ACC112 (cell line): ENCODE measurements around the gene ADAMTS17.

Source experiments
- H2AFZ ChIP-seq: fragments of 200-600 bp; sonication (generic); one replicate; pipeline ENCODE4 v1.6.0; 2017; ENCODE audit warnings: antibody characterized with exemption, low read length; ENCODE audit not compliant: unreplicated experiment
- H3K27ac ChIP-seq: fragments of 200-600 bp; sonication (generic); 2 replicates; pipeline ENCODE4 v1.5.1; 2014; ENCODE audit warnings: low read depth, mild to moderate bottlenecking, antibody characterized with exemption, low read length, moderate library complexity
- H3K27me3 ChIP-seq: fragments of 200-600 bp; sonication (generic); 2 replicates; pipeline ENCODE4 v1.6.1; 2014; ENCODE audit warnings: mild to moderate bottlenecking, antibody characterized with exemption, low read length, moderate library complexity, mixed read lengths; ENCODE audit not compliant: insufficient read depth
- H3K36me3 ChIP-seq: fragments of 200-600 bp; sonication (generic); 2 replicates; pipeline ENCODE4 v1.6.1; 2016; ENCODE audit warnings: mild to moderate bottlenecking, antibody characterized with exemption, low read length, moderate library complexity, mixed read lengths; ENCODE audit not compliant: insufficient read depth
- H3K4me1 ChIP-seq: fragments of 200-600 bp; sonication (generic); one replicate; pipeline ENCODE4 v1.6.1; 2016; ENCODE audit warnings: low read length, mixed read lengths; ENCODE audit not compliant: insufficient read depth, unreplicated experiment, control insufficient read depth
- H3K4me3 ChIP-seq: fragments of 200-600 bp; sonication (generic); 2 replicates; pipeline ENCODE4 v1.5.1; 2014; ENCODE audit warnings: mild to moderate bottlenecking, low read depth, low read length
- H3K79me2 ChIP-seq: fragments of 200-600 bp; sonication (generic); one replicate; pipeline ENCODE4 v1.6.0; 2016; ENCODE audit warnings: low read length; ENCODE audit not compliant: control insufficient read depth, unreplicated experiment, insufficient read depth

The ADAMTS17 gene

DNA sequence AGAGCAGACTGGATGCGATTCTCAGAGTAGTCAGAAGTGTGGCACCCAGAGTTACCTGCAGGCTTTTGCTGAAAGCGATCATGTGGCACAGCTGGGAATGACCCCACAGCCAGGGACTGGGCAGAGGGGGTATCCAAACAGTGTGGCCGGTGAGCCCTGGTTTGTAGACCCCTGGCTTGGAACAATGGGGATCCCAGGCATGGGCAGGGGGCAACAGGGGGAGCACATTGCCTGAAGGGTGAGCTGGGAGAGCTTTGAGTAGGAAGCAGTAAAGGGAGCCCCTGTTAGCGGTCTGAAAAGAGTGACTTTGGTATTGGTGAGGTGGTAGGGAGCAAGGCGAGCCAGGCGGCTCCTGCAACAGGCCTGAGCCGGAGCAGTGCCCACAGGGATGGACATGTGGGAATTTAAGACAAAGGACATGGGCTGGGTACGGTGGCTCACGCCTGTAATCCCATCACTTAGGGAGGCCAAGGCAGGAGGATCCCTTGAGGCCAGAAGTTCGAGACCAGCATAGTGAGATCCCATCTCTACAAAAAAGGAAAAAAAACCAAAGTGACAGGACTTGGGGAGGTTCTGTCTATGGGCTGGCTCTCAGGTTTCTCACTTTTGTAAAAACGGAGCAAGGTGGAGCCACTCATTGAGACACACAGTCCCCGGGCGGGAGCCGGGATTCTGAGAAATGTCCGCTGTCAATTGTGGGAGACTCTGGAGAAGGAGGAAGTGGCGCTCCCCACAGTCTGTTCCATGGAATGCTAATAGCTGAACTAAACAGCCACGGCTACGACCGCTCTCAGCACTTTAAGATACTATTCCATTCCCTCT is 384.7 kb downstream of the ADAMTS17 start:
- H3K4me1 ChIP-seq = no peaks in the 10 kb centered on the region
- H3K79me2 ChIP-seq = no peaks in the 10 kb centered on the region
- H3K27ac ChIP-seq = no peak overlapping the region

GRCh38 chr15:99956022-99956775 is 385.6 kb downstream of the ADAMTS17 start:
- no peaks in the 10 kb centered on the region for H3K4me1 ChIP-seq
- no peaks in the 10 kb centered on the region for H3K79me2 ChIP-seq
- H3K27me3 ChIP-seq = no peaks in the 10 kb centered on the region
- no peak overlapping the region for H2AFZ ChIP-seq
- H3K27ac ChIP-seq = no peak overlapping the region
- H3K36me3 ChIP-seq = no peaks in the 10 kb centered on the region
- H3K4me3 ChIP-seq = no peak overlapping the region

More for the DNA sequence above, 384.7 kb downstream of the ADAMTS17 start:
- Histone ChIP-seq H3K27me3 (no peaks in the 10 kb centered on the region), H2AFZ (no peak overlapping the region), H3K4me3 (no peak overlapping the region), H3K36me3 (no peaks in the 10 kb centered on the region)

GRCh38 chr15:99955532-99955931 is 386.2 kb downstream of the ADAMTS17 start:
- Histone ChIP-seq H3K79me2 (no peaks in the 10 kb centered on the region), H2AFZ (no peak overlapping the region), H3K36me3 (no peaks in the 10 kb centered on the region), H3K4me1 (no peaks in the 10 kb centered on the region), H3K27me3 (no peaks in the 10 kb centered on the region), H3K4me3 (no peak overlapping the region), H3K27ac (no peak overlapping the region)

- H3K27ac ChIP-seq = no peak overlapping the region
- H3K4me1 ChIP-seq = no peaks in the 10 kb centered on the region
- no peaks in the 10 kb centered on the region for H3K79me2 ChIP-seq
- no peak overlapping the region for H2AFZ ChIP-seq
- no peak overlapping the region for H3K4me3 ChIP-seq
- H3K36me3 ChIP-seq = no peaks in the 10 kb centered on the region
- H3K27me3 ChIP-seq = no peaks in the 10 kb centered on the region
These were observed 386.6 kb downstream of the ADAMTS17 start for GRCh38 chr15:99955181-99955525.

DNA sequence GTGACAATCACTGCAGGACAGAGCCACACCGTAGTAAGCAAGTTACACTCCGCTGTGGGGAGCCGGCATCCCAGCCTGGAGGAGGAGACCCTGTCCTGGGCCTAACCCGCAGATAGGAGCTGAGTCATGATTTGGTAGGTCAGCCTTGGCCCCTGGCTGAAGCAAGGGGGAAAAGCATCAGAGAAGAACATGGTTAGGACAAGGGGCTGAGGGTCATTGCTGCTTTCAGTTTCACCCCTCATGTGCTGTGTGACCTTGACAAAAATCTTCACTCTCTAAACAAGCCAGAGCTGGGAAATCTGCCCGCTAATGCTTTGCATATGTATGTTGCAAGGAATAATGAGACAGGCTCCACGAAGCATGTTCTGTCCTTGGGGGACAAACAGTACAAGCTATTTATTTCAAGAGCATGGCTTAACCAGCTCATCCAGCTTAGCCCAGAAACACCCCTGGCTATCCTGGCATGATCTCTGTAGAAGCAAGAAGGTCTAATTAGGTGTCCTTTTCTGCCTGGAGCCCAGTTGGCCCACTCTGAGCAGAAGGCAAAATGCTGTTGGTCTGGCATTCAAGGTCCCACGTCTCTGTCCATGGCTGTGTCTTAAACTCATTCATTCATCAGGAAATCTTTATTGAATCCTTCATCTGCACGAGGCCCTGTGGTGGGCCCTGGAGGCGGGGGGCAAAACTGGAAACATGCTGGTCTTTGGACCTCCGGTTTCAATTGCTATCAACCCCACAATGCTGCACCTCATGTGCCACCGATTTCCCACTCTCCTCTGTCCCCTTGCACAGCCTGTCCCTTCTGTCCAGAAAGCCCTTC is 387.2 kb downstream of the ADAMTS17 start:
- H2AFZ ChIP-seq = no peak overlapping the region
- H3K27me3 ChIP-seq = no peaks in the 10 kb centered on the region
- no peaks in the 10 kb centered on the region for H3K4me1 ChIP-seq
- no peaks in the 10 kb centered on the region for H3K79me2 ChIP-seq
- no peak overlapping the region for H3K27ac ChIP-seq
- no peak overlapping the region for H3K4me3 ChIP-seq
- no peaks in the 10 kb centered on the region for H3K36me3 ChIP-seq

DNA sequence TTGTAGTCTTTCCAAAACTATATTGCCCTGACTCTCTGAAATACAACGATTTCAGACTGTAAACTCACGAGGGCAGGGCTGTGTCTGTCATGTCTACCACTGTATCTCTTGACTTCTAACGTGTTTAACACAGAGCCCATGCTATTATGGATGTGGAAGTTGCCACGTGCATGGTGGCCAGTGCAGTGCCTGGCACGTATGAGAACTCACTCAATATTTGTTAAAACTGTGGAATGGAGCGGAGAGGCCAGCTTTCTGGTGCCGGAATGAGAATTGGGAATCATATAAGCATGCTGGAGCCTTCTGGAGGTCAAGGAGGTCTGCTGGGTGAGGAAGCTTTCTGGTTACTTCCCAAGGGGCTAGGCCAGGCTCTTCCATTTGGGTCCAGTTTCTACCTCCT is 387.9 kb downstream of the ADAMTS17 start:
- H3K27ac ChIP-seq = no peak overlapping the region
- no peaks in the 10 kb centered on the region for H3K79me2 ChIP-seq
- H3K4me3 ChIP-seq = no peak overlapping the region
- no peaks in the 10 kb centered on the region for H3K4me1 ChIP-seq
- H3K27me3 ChIP-seq = no peaks in the 10 kb centered on the region
- H3K36me3 ChIP-seq = no peaks in the 10 kb centered on the region
- no peak overlapping the region for H2AFZ ChIP-seq

GRCh38 chr15:99951511-99951910 is 390.3 kb downstream of the ADAMTS17 start:
- Histone ChIP-seq H3K27ac (no peak overlapping the region), H3K79me2 (no peaks in the 10 kb centered on the region), H2AFZ (no peak overlapping the region), H3K27me3 (no peaks in the 10 kb centered on the region), H3K4me3 (no peak overlapping the region), H3K4me1 (no peaks in the 10 kb centered on the region), H3K36me3 (no peaks in the 10 kb centered on the region)

DNA sequence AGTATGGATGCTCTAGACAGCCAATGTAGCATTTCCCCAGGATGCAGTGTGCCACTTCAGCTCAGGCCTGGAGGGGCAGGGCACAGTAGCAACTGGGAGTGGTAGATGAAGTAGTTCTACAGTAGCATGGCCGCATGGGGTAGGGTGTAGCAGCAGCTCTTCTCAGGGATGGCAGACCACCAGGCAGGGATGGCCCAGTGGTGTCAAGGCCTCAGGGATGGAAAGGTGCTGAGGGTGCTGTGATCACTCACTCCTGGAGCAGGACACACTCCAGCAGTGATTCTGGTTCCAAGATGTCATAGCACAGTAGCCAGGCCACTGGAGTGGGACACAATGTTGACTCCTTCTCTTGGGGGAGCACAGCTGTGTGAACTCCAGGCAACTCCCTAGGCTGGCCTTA is 397.6 kb downstream of the ADAMTS17 start:
- Histone ChIP-seq H3K4me3 (no peak overlapping the region), H3K36me3 (no peaks in the 10 kb centered on the region), H3K79me2 (no peaks in the 10 kb centered on the region), H3K27me3 (no peaks in the 10 kb centered on the region), H3K27ac (no peak overlapping the region), H3K4me1 (no peaks in the 10 kb centered on the region), H2AFZ (no peak overlapping the region)

DNA sequence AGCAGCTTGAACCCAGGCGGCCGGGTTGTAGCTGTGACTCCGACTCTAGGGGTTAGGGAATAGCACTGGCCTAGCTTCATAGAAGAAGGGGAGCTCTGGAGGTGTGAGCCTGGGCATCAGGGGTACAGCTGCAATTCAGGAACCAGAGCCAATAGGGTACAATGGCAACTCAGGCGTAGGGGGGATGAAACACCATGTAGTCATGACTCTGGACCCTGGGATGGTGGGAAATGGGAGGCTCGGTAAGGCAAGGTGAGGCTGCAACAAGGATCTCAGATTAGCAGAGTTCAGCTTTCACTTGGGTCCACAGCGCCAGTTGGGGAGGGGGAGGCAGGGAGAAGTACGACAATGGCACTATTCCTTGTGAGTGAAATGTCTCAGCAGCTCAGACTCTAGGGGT is 398.3 kb downstream of the ADAMTS17 start:
- no peaks in the 10 kb centered on the region for H3K79me2 ChIP-seq
- no peak overlapping the region for H3K4me3 ChIP-seq
- H3K4me1 ChIP-seq = no peaks in the 10 kb centered on the region
- H3K36me3 ChIP-seq = no peaks in the 10 kb centered on the region
- H2AFZ ChIP-seq = no peak overlapping the region
- H3K27me3 ChIP-seq = no peaks in the 10 kb centered on the region
- no peak overlapping the region for H3K27ac ChIP-seq

DNA sequence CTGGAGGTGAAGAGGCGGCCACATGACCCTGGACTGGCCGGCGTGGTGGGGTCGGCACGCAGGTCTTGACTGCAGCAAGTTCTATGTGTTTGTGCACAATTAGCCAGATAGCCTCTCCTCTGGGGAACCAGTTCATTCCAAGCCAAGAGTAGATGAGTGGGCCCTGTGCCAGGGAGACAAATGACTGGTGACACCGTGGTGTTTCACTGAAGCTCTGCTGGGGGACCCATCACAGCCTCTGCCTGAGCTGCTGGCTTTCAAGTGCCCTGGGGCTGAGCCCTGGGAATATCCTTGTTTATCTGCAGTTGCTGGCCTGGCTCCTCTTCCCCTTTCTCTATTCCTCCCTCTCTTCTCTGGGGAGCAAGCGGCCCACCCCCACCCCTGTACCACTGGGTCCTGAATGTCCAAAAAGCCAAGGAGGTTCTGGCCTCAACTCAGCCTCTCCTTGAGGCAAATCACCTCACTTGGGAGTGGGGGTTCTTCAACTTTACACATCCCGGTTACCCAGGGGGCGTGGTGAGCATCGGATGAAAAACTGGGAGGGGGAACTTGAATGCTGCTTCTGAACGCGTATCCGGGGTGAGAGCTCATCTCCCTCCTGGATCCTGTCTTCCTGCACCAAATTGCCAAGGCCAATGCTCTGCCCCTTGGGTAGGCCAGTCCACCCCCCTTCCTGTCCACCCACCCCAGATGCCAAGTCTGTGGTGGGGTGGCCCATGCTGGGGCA is 408.9 kb downstream of the ADAMTS17 start:
- no peak overlapping the region for H2AFZ ChIP-seq
- H3K27me3 ChIP-seq = peaks cover 8% of the 10 kb centered on the region; the same call in 1 of the 2 replicates
- H3K79me2 ChIP-seq = no peaks in the 10 kb centered on the region
- H3K27ac ChIP-seq = no peak overlapping the region
- no peaks in the 10 kb centered on the region for H3K36me3 ChIP-seq
- H3K4me1 ChIP-seq = peaks cover 7% of the 10 kb centered on the region
- no peak overlapping the region for H3K4me3 ChIP-seq
